Hepatocyte (in vitro differentiated cells): ENCODE data around the gene SBNO1. TPM values are rescaled to one million over a fixed set of nuclear protein-coding genes. Genes with fewer than 3 reads are reported as not detected.

ENCODE experiments used
- DNase-seq: peaks from one replicate; pipeline ENCODE4 v3.0.0-alpha.2; 2016; ENCODE audit warnings: low spot score
- H2AFZ ChIP-seq: fragments of 200-600 bp; sonication (generic); 2 replicates; pipeline ENCODE4 v1.6.0; 2016; ENCODE audit warnings: antibody characterized with exemption, mild to moderate bottlenecking
- H3K27ac ChIP-seq: fragments of 200-600 bp; sonication (generic); 2 replicates; pipeline ENCODE4 v1.5.1; 2016; ENCODE audit warnings: mild to moderate bottlenecking
- H3K27me3 ChIP-seq: fragments of 200-600 bp; sonication (generic); 2 replicates; pipeline ENCODE4 v1.6.1; 2016
- H3K36me3 ChIP-seq: fragments of 200-600 bp; sonication (generic); replicated peaks from 2 replicates; pipeline ENCODE4 v1.5.1; 2016; ENCODE audit warnings: low read depth; ENCODE audit not compliant: insufficient read depth
- H3K4me1 ChIP-seq: fragments of 200-600 bp; sonication (generic); 2 replicates; pipeline ENCODE4 v1.5.1; 2016; ENCODE audit warnings: mild to moderate bottlenecking, moderate library complexity; ENCODE audit not compliant: insufficient read depth
- H3K4me2 ChIP-seq: fragments of 200-600 bp; sonication (generic); 2 replicates; pipeline ENCODE4 v1.6.0; 2016
- H3K4me3 ChIP-seq: fragments of 200-600 bp; sonication (generic); 2 replicates; pipeline ENCODE4 v1.5.1; 2016; ENCODE audit warnings: mild to moderate bottlenecking
- H3K79me2 ChIP-seq: fragments of 200-600 bp; sonication (generic); 2 replicates; pipeline ENCODE4 v1.6.0; 2017; ENCODE audit warnings: mild to moderate bottlenecking
- H3K9me2 ChIP-seq: fragments of 200-600 bp; sonication (generic); replicated peaks from 2 replicates; pipeline ENCODE4 v1.6.0; 2017; ENCODE audit warnings: mild to moderate bottlenecking; ENCODE audit not compliant: insufficient read depth
- H3K9me3 ChIP-seq: fragments of 200-600 bp; sonication (generic); 2 replicates; pipeline ENCODE4 v1.5.1; 2016; ENCODE audit warnings: low read depth, mild to moderate bottlenecking
- H4K20me1 ChIP-seq: fragments of 200-600 bp; sonication (generic); 2 replicates; pipeline ENCODE4 v1.6.0; 2016; ENCODE audit warnings: mild to moderate bottlenecking; ENCODE audit not compliant: insufficient read depth, poor library complexity, severe bottlenecking
- CTCF ChIP-seq: fragments of 200-600 bp; sonication (generic); IDR thresholded peaks from 2 replicates; pipeline ENCODE4 v1.5.1; 2016; ENCODE audit warnings: antibody characterized with exemption, mild to moderate bottlenecking; ENCODE audit not compliant: poor library complexity
- EZH2 ChIP-seq: fragments of 200-600 bp; sonication (generic); IDR thresholded peaks from 2 replicates; pipeline ENCODE4 v1.6.1; 2016; ENCODE audit warnings: antibody characterized with exemption, mild to moderate bottlenecking, borderline replicate concordance
- EZH2phosphoT487 ChIP-seq: fragments of 200-600 bp; sonication (generic); IDR thresholded peaks from one replicate; pipeline ENCODE4 v1.6.1; 2018; ENCODE audit warnings: antibody characterized with exemption, mild to moderate bottlenecking, low read depth, moderate library complexity; ENCODE audit not compliant: unreplicated experiment, severe bottlenecking
- WGBS: methylation state at CpG from one replicate; pipeline ENCODE4 v1.1.6; 2016; ENCODE audit warnings: low lambda C conversion rate; ENCODE audit errors: missing lambda C conversion rate; 5-methylcytosine and 5-hydroxymethylcytosine counted together
- polyA plus RNA-seq: library from polyadenylated mRNA; unstranded; fragments of >200 nt; fragmentation: Nextera tagmentation; extraction: Ambion mirVana; gene quantifications from 2 replicates; pipeline ENCODE4 v1.2.1, GENCODE V29; 2016
- total RNA-seq: library from RNA; depleted of rRNA; stranded (reverse); fragments of >200 nt; gene quantifications from 2 replicates; pipeline ENCODE4 v1.2.3, GENCODE V29; 2014

Gene SBNO1
- total and polyA plus RNA-seq, 2 experiments from 2014 or later = 13.4 to 28.9 TPM

- no peak for DNase-seq
- Histone ChIP-seq H3K4me2 (no peak overlapping the region), H3K9me3 (no peaks in the 10 kb centered on the region)
Measured at GRCh38 chr12:123283461-123283860, 81.2 kb downstream of the SBNO1 start.

GRCh38 chr12:123282111-123282510, 82.5 kb downstream of the SBNO1 start:
- Histone ChIP-seq H3K27ac (no peak overlapping the region), H3K9me2 (no peaks in the 10 kb centered on the region), H3K4me1 (no peaks in the 10 kb centered on the region), H4K20me1 (no peaks in the 10 kb centered on the region), H3K4me2 (no peak overlapping the region), H3K9me3 (no peaks in the 10 kb centered on the region), H3K27me3 (no peaks in the 10 kb centered on the region), H3K79me2 (no peaks in the 10 kb centered on the region), H2AFZ (no peak overlapping the region), H3K36me3 (no peaks in the 10 kb centered on the region), H3K4me3 (no peak overlapping the region)
- 89% methylated on average over 10 of the region's 10 CpGs for WGBS
- TF ChIP-seq EZH2phosphoT487 (no peak), CTCF (no peak), EZH2 (no peak)
- DNase-seq = no peak

More at GRCh38 chr12:123283461-123283860, 81.2 kb downstream of the SBNO1 start:
- WGBS = over 99% methylated on average over 8 of the region's 8 CpGs
- Histone ChIP-seq H3K36me3 (no peaks in the 10 kb centered on the region), H3K79me2 (no peaks in the 10 kb centered on the region), H3K4me3 (no peak overlapping the region), H3K27me3 (no peaks in the 10 kb centered on the region), H2AFZ (no peak overlapping the region), H3K27ac (no peak overlapping the region), H3K9me2 (no peaks in the 10 kb centered on the region), H3K4me1 (no peaks in the 10 kb centered on the region), H4K20me1 (no peaks in the 10 kb centered on the region)
- TF ChIP-seq EZH2phosphoT487 = no peak
- TF ChIP-seq CTCF = no peak

- 100% methylated on average over 2 of the region's 2 CpGs for WGBS
- no peak overlapping the region for H3K4me2 ChIP-seq
- H2AFZ ChIP-seq = no peak overlapping the region
- no peaks in the 10 kb centered on the region for H3K36me3 ChIP-seq
- H3K9me2 ChIP-seq = no peaks in the 10 kb centered on the region
- H4K20me1 ChIP-seq = no peaks in the 10 kb centered on the region
- no peak for DNase-seq
- no peaks in the 10 kb centered on the region for H3K79me2 ChIP-seq
- no peak for TF ChIP-seq EZH2phosphoT487
- no peak for TF ChIP-seq EZH2
- no peak for TF ChIP-seq CTCF
- H3K9me3 ChIP-seq = no peaks in the 10 kb centered on the region
- H3K27me3 ChIP-seq = no peaks in the 10 kb centered on the region
- H3K4me3 ChIP-seq = no peak overlapping the region
- H3K27ac ChIP-seq = no peak overlapping the region
- no peaks in the 10 kb centered on the region for H3K4me1 ChIP-seq
Measured at GRCh38 chr12:123280971-123281370, 83.7 kb downstream of the SBNO1 start.

- Histone ChIP-seq H2AFZ (no peak overlapping the region), H4K20me1 (no peaks in the 10 kb centered on the region), H3K4me1 (no peaks in the 10 kb centered on the region), H3K9me2 (no peaks in the 10 kb centered on the region), H3K79me2 (peaks cover 4% of the 10 kb centered on the region), H3K4me2 (no peak overlapping the region), H3K36me3 (no peaks in the 10 kb centered on the region), H3K4me3 (no peak overlapping the region), H3K9me3 (no peaks in the 10 kb centered on the region), H3K27me3 (no peaks in the 10 kb centered on the region), H3K27ac (no peak overlapping the region)
- 96% methylated on average over 2 of the region's 2 CpGs for WGBS
- no peak for DNase-seq
- TF ChIP-seq EZH2phosphoT487 = no peak
- no peak for TF ChIP-seq EZH2
- TF ChIP-seq CTCF = no peak
Measured at GRCh38 chr12:123278101-123278627, 86.5 kb downstream of the SBNO1 start.
